Astrocyte (in vitro differentiated cells and primary cell): Measurements from ENCODE around the gene NINL. TPM values are rescaled to one million over a fixed set of nuclear protein-coding genes. Genes with fewer than 3 reads are reported as not detected.
"Not testable (repeated sequence)": the region's sequence is repeated elsewhere in the genome, so short reads cannot be mapped to it uniquely, and the experiment has no call there.

ENCODE experiments used
- DNase-seq: peaks from one replicate; pipeline ENCODE4 v3.0.0-alpha.2; 2010; ENCODE audit warnings: low read depth
- FAIRE-seq: peaks from 2 replicates; lab custom pipeline; 2011; peaks lifted over from hg19 to GRCh38; lab: Jason Lieb, UNC
- H2AFZ ChIP-seq: 2 replicates; pipeline ENCODE4 v1.6.0; 2012; ENCODE audit warnings: low read depth, low read length, inconsistent platforms
- H3K27ac ChIP-seq: 2 replicates; pipeline ENCODE4 v1.5.1; 2011; ENCODE audit warnings: low read depth, low read length, inconsistent platforms
- H3K27me3 ChIP-seq: 2 replicates; pipeline ENCODE4 v1.6.0; 2011; ENCODE audit warnings: low read length, inconsistent platforms; ENCODE audit not compliant: insufficient read depth
- H3K36me3 ChIP-seq: 2 replicates; pipeline ENCODE4 v1.5.1; 2011; ENCODE audit warnings: low read length, inconsistent platforms; ENCODE audit not compliant: insufficient read depth
- H3K4me1 ChIP-seq: 2 replicates; pipeline ENCODE4 v1.5.1; 2011; ENCODE audit warnings: low read length, inconsistent platforms; ENCODE audit not compliant: insufficient read depth
- H3K4me2 ChIP-seq: 2 replicates; pipeline ENCODE4 v1.6.0; 2012; ENCODE audit warnings: low read length, inconsistent platforms
- H3K4me3 ChIP-seq: 2 replicates; pipeline ENCODE4 v1.5.1; 2011; ENCODE audit warnings: low read depth, mild to moderate bottlenecking, low read length, inconsistent platforms; ENCODE audit not compliant: insufficient read depth
- H3K79me2 ChIP-seq: 2 replicates; pipeline ENCODE4 v1.6.0; 2012; ENCODE audit warnings: mild to moderate bottlenecking, low read length, inconsistent platforms; ENCODE audit not compliant: insufficient read depth
- H3K9ac ChIP-seq: 2 replicates; pipeline ENCODE4 v1.6.0; 2012; ENCODE audit warnings: mild to moderate bottlenecking, low read length, inconsistent platforms
- H3K9me3 ChIP-seq: 2 replicates; pipeline ENCODE4 v1.5.1; 2012; ENCODE audit warnings: low read depth, mild to moderate bottlenecking, low read length, inconsistent platforms; ENCODE audit not compliant: insufficient read depth
- H4K20me1 ChIP-seq: 2 replicates; pipeline ENCODE4 v1.6.0; 2012; ENCODE audit warnings: low read length, inconsistent platforms; ENCODE audit not compliant: insufficient read depth
- H3K27ac Mint-ChIP-seq: one replicate; pipeline ENCODE4 v1.8.0; 2021; ENCODE audit warnings: mild to moderate bottlenecking, mixed read lengths; ENCODE audit not compliant: unreplicated experiment
- H3K27me3 Mint-ChIP-seq: one replicate; pipeline ENCODE4 v1.8.0; 2021; ENCODE audit warnings: low read depth, mixed read lengths; ENCODE audit not compliant: unreplicated experiment
- H3K36me3 Mint-ChIP-seq: one replicate; pipeline ENCODE4 v1.8.0; 2021; ENCODE audit warnings: low read depth, mixed read lengths; ENCODE audit not compliant: unreplicated experiment
- H3K4me1 Mint-ChIP-seq: one replicate; pipeline ENCODE4 v1.8.0; 2021; ENCODE audit warnings: low read depth, mixed read lengths; ENCODE audit not compliant: unreplicated experiment
- H3K4me3 Mint-ChIP-seq: one replicate; pipeline ENCODE4 v1.8.0; 2021; ENCODE audit warnings: mild to moderate bottlenecking, moderate library complexity, mixed read lengths; ENCODE audit not compliant: unreplicated experiment
- H3K9me3 Mint-ChIP-seq: one replicate; pipeline ENCODE4 v1.8.0; 2021; ENCODE audit warnings: mild to moderate bottlenecking, mixed read lengths; ENCODE audit not compliant: unreplicated experiment
- CTCF ChIP-seq: IDR thresholded peaks from 2 replicates; pipeline ENCODE4 v1.5.1; 2011; ENCODE audit warnings: low read depth, mild to moderate bottlenecking, inconsistent platforms, low read length, moderate library complexity; ENCODE audit not compliant: insufficient read depth
- EZH2 ChIP-seq: IDR thresholded peaks from 2 replicates; pipeline ENCODE4 v1.6.1; 2012; ENCODE audit warnings: mild to moderate bottlenecking, low read length, inconsistent platforms; ENCODE audit not compliant: insufficient read depth
- total RNA-seq: library from RNA; stranded (reverse); gene quantifications from 2 replicates; pipeline ENCODE4 v1.2.1, GENCODE V29; 2021

Gene NINL
- total RNA-seq, 1 donor from 2014 or later, result 10.2 TPM

- no peaks in the 10 kb centered on the region for H3K4me1 Mint-ChIP-seq
- Histone ChIP-seq H3K4me2 (no peak overlapping the region), H3K79me2 (no peaks in the 10 kb centered on the region), H3K36me3 (no peaks in the 10 kb centered on the region), H2AFZ (no peak overlapping the region), H3K27ac (no peak overlapping the region), H3K4me1 (no peaks in the 10 kb centered on the region), H4K20me1 (peaks cover 5% of the 10 kb centered on the region), H3K27me3 (no peaks in the 10 kb centered on the region), H3K4me3 (no peak overlapping the region), H3K9me3 (no peaks in the 10 kb centered on the region), H3K9ac (no peak overlapping the region)
- peaks cover 17% of the 10 kb centered on the region for H3K36me3 Mint-ChIP-seq
- TF ChIP-seq EZH2 (no peak), CTCF (no peak)
- DNase-seq (no peak), FAIRE-seq (no peak)
- H3K4me3 Mint-ChIP-seq, result no peak overlapping the region
- H3K27me3 Mint-ChIP-seq, result no peaks in the 10 kb centered on the region
- no peaks in the 10 kb centered on the region for H3K9me3 Mint-ChIP-seq
- H3K27ac Mint-ChIP-seq, result no peak overlapping the region
These were observed 109.0 kb downstream of the NINL start for GRCh38 chr20:25476106-25477013.

- not testable (repeated sequence) for H2AFZ ChIP-seq, H3K4me1 Mint-ChIP-seq, H3K9me3 Mint-ChIP-seq, H3K27me3 Mint-ChIP-seq, H3K4me2 ChIP-seq, H3K4me3 ChIP-seq, H3K9me3 ChIP-seq, H3K4me1 ChIP-seq, DNase-seq, H3K27me3 ChIP-seq, H3K27ac Mint-ChIP-seq, H3K9ac ChIP-seq, H3K4me3 Mint-ChIP-seq, H4K20me1 ChIP-seq, H3K36me3 ChIP-seq, H3K27ac ChIP-seq, FAIRE-seq, H3K79me2 ChIP-seq
- peaks cover 16% of the 10 kb centered on the region for H3K36me3 Mint-ChIP-seq
These were observed 112.0 kb downstream of the NINL start for GRCh38 chr20:25473297-25473696.

- Mint-ChIP-seq H3K27me3 (no peaks in the 10 kb centered on the region), H3K4me3 (no peak overlapping the region), H3K4me1 (peaks cover 19% of the 10 kb centered on the region), H3K36me3 (peaks cover 20% of the 10 kb centered on the region), H3K9me3 (no peaks in the 10 kb centered on the region), H3K27ac (no peak overlapping the region)
- DNase-seq (no peak), FAIRE-seq (no peak)
- no peaks in the 10 kb centered on the region for H3K27me3 ChIP-seq
- TF ChIP-seq EZH2 (no peak), CTCF (no peak)
- H3K79me2 ChIP-seq, result no peaks in the 10 kb centered on the region
- H3K4me2 ChIP-seq, result no peak overlapping the region
- no peaks in the 10 kb centered on the region for H3K4me1 ChIP-seq
- no peak overlapping the region for H2AFZ ChIP-seq
- H3K4me3 ChIP-seq, result no peak overlapping the region
- H3K27ac ChIP-seq, result no peak overlapping the region
- H3K9ac ChIP-seq, result no peak overlapping the region
- H3K9me3 ChIP-seq, result no peaks in the 10 kb centered on the region
- H4K20me1 ChIP-seq, result peaks cover 6% of the 10 kb centered on the region
- H3K36me3 ChIP-seq, result no peaks in the 10 kb centered on the region
These were observed 114.3 kb downstream of the NINL start for GRCh38 chr20:25471020-25471419.
